ENCODE results near the gene CAMKV.

CAMKV gene

DNA sequence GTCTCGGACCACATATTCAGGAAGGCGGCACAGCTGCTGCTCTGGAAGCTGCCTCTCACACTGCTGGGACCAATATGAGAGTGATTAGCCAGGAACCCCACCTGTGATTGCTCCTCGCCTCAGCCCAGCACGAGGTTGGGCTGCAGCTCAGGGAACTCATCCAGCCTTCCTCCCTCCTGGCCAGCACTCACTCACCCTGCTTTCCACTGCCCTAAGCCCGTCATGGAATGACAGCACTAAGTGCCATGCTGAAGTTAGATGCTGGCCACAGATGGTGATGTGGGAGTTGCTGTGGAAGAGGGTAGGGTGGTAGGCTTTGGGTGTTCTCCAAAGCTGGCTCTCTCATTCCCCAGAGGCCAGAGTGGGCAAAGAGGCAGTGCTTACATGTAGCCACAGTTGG is 26.6 kb upstream of the CAMKV start:
- DNase-seq = no peak

- no peak for DNase-seq
Measured at GRCh38 chr3:49895791-49896190, 26.1 kb upstream of the CAMKV start.

DNA sequence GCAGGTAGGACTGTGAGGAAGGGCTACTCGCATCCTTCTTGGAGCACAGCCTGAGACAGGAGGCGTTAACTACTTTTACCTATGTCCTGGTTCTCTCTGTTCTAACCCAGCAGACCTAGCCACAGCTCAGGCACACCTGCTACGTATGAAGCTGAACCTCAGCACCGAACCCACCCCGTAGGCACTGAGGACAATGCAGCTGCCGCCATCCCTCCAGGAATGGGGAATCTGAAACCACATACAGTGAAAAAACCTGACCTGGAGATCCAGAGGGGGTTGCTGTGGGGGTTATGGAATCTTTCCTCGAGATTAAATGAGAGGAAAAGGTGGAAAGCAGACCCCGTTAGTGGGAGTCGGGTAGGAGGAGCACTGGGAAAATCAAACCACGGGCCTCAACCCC is 19.6 kb upstream of the CAMKV start:
- no peak for DNase-seq

- no peak for DNase-seq
Measured at GRCh38 chr3:49886922-49887265, 17.2 kb upstream of the CAMKV start.

GRCh38 chr3:49883998-49884397 is 14.3 kb upstream of the CAMKV start:
- DNase-seq = no peak

GRCh38 chr3:49882166-49882565 is 12.5 kb upstream of the CAMKV start:
- peak; percentile 55 to 73 for DNase-seq

GRCh38 chr3:49880581-49881315 is 11.0 kb upstream of the CAMKV start:
- DNase-seq = no peak

- DNase-seq = no peak
Measured at GRCh38 chr3:49879721-49880120, 10.0 kb upstream of the CAMKV start.

DNA sequence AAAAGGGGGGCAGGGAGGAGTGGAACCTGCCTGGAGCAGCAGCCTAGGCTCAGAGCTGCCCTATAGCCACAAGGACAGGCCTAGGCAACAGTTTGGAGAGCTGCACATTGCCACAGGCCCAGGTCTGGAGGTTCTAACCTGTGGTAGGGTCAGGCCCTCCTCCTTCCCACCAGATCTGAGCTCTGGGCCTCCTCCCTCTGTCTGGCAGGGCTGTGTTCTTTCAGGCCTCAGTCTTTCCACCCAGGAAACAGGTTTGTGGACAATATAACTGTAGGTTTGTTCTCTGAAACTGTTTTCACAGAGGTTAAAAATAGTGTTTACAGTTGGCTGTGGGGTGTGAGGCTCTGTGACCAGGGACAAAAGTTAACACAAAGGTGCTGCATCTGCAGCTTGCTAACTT is 9.0 kb upstream of the CAMKV start:
- no peak for DNase-seq

DNA sequence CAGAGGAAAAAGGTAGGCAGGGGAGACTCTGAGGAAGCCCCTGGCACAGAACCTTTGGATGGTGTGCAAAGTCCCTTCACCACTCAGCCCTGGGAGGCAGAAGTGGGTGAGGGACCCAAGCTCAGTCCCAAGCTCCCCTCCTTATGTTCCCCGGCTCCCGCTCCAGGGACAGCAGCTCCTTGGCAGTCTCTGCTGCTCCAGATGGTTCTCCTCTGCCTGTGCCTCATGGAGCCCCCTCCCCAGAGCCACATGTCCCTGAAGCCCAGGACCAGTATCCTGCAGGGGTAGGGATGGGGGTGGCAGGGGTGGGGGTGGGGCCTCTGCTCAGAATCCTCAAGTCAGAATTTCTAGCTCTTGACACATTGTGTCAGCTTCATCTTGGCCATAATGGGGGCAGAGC is 8.0 kb upstream of the CAMKV start:
- no peak for DNase-seq

GRCh38 chr3:49876567-49876966 is 6.9 kb upstream of the CAMKV start:
- no peak for DNase-seq

DNA sequence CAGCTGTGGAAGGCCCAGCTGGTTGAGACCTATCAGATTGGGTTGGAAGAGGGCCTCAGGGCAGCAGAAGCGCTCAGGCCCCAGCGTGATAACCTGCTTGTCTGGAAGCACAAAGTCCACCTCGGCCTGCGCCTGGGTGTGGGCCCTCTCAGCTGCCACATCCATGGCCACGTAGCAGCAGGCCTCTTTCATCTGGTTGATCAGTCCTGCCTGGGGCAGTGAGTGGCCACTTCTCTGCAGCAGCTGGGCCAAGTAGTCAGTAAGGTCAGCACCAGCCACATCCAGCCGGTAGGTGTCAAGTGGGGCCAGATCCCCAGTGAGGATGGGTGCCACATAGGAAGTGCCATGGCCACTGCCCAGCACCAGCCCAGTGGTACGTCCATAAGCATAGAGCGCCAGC is 3.9 kb upstream of the CAMKV start:
- DNase-seq = no peak

GRCh38 chr3:49872801-49873281 is 3.1 kb upstream of the CAMKV start:
- no peak for DNase-seq

DNA sequence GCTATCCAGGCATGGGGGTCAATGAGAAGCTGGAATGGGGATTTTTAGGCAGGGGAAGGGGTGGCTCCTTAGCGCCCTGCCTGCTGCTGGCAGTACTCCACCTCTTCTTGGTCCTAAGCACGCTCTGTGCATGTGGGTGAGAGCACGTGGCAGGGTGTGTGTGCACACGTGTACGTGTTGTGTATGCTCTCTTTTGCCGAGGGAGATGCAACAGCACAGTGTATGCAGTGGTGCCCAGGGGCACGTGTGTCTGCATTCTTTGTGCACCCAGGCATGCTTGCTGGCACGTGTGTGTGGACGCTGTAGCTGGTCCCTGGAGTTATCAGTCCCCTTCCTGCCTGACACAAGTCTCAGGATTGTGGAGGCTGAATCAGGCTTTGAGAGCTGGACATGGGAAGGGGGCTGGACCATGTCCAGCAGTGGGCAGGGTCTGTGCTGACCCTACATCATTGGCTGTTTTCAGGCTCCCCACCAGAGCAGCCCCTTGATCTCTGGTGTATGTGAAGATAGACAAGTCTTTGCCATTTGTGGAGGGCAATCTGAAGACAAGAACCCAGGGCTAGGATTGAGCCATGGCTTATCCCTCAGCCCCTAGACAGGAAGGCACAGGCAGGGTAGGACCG is 1.9 kb upstream of the CAMKV start:
- DNase-seq = no peak

DNA sequence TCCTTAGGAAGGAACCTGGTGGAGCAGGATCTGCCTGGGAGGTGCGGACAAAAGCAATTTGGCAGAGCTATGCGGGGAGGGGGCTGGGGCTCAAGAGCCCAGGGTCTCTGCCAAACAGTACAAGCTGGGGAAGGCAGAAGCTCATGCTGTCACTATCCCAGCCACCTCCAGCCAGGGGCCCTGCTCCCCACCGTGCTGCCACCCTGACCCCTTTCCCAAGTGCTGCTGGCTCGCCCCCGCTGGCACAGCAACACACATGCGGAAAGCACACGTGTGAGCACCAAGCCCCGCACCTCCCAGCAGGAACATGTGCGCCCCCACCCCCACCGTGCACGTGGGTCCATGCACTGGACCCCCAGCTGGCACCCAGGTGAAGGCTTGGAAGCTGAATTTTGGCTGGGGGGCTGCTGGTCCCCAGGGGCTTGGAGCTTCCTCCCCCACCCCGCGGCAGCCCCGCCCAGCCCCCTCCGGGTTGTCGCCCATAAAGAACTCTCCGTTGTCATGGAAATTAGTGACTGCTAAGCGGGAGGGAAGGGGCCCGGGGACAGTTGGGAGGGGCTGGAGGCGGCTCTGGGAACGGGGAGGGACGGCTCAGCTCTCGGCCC is 742 bp downstream of the CAMKV start:
- DNase-seq = no peak

DNA sequence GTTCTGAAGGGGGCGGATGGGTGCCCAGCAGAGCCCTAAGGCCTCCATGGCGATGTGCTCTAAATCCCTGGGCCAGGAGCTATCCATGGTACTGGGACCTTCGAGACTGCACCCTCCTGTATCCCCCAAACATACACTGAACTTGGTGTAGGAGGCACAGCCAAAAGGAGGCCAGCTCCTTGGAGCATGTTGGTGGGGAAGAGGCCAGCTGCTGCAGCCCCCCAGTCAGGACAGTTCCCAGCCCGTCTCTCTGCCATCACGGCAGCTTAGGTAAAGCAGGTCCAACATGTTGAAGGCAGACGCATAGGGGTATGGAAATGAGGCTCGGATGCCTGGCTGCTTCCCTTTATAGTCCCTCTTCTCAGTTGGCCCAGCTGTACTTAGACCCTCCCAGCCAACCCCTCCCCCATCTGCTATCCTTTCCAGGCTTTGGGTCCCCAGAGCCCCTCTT is 1.8 kb downstream of the CAMKV start:
- DNase-seq = peak; percentile 16 to 43

GRCh38 chr3:49867400-49867799 is 2.3 kb downstream of the CAMKV start:
- no peak for DNase-seq

DNA sequence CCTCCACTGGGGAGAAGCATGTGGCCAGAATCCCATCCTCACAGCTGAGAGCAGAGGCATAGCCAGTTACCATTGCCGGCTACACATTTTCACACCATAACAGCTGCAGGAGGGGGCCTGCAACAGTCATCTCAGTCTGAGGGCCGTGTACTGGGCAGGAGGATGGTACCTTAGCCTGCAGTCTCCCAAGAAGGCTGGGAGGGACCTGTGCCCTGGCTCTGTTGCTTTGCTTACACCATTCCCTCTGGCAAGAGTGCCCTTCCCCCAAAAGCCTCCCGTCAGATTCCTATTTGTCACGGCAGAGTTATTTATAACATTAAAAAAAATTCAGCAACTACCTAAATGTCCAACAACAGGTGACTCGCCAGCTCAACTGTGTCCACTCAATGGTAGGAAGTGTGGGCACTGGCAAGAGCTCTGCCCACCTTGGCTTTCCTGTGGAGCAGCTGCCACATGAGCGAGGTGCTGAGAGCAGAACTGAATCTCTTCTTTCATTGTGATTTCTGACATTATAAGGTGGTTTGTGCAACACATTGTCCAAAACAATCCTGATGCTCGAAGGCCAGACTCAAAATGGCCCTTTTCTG is 4.4 kb downstream of the CAMKV start:
- DNase-seq = no peak

- no peak for DNase-seq
Measured at GRCh38 chr3:49864505-49864904, 5.2 kb downstream of the CAMKV start.

GRCh38 chr3:49859576-49860305 is 10.0 kb downstream of the CAMKV start:
- DNase-seq = no peak

- peak; percentile 96 to 97 for DNase-seq
Measured at GRCh38 chr3:49856181-49857005, 13.3 kb downstream of the CAMKV start, which contains the start of gene TRAIP. TRAIP (minus strand) TSS chr3:49856564; CDS start chr3:49856453, 111 bp downstream.

DNA sequence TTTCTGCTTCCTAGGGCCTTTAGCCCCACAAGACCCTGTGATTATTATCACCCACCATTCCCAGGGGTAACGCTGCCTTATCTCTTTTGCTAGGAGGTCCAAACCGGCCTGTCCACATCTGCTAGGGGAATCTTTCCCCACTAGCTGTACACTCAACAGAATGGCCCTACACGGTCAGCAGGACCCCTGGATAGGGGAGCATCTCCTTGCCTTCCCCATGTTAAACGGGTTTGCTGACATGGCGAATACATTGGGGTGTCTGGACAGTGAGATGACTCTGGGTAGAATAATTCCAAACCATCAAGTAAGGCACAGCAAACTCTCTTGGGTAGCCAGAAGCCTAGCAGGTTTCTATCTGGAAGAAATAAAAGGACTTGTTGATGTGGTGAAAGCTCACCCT is 14.0 kb downstream of the CAMKV start:
- no peak for DNase-seq

Measured in AML-193 (cell line).